Cardiac fibroblast (primary cell): Measurements from ENCODE around the gene ITGAE.
"Not testable (repeated sequence)": the region's sequence is repeated elsewhere in the genome, so short reads cannot be mapped to it uniquely, and the experiment has no call there.

Experiments
- DNase-seq, 2 donors: peaks; one replicate each; pipeline versions ENCODE4 v3.0.0 to v3.0.0-alpha.2; 2010; ENCODE audit warnings: low read depth in 2 of 2
- H3K4me3 ChIP-seq, 2 donors: replicated peaks in 1 of 2; 1 replicate in 1 of 2; 2 replicates in 1 of 2; pipeline ENCODE4 v1.5.1; 2011; ENCODE audit warnings: low read depth in 2 of 2, low read length in 2 of 2, mild to moderate bottlenecking in 2 of 2, moderate library complexity in 1 of 2
- TF ChIP-seq, protein P1 (sequence below): IDR thresholded peaks from one replicate; pipeline ENCODE4 v1.5.1; 2011; ENCODE audit warnings: low read depth, mild to moderate bottlenecking, low read length, inconsistent platforms

The ITGAE gene

DNA sequence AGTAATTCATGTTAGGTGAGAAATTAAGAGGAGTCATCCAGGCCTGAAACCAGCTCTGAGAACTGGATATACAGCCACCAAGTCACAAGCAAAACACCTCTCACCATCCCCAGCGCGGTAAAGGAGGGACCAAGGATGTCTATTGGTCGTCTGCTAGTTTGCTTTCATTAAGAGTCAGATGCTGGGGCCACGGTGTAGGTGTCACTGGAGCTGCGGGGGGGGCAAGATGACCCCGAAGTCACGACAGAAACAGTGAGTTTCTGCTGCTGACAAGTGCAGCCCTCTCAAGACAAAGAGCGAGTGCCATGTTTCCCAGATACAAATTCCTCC, 44.3 kb upstream of the ITGAE start:
- peak in 1 of 2 donors; percentile 31 for DNase-seq
- peak overlapping the region; percentile 92 to 99 for H3K4me3 ChIP-seq
- TF ChIP-seq, protein P1, sequence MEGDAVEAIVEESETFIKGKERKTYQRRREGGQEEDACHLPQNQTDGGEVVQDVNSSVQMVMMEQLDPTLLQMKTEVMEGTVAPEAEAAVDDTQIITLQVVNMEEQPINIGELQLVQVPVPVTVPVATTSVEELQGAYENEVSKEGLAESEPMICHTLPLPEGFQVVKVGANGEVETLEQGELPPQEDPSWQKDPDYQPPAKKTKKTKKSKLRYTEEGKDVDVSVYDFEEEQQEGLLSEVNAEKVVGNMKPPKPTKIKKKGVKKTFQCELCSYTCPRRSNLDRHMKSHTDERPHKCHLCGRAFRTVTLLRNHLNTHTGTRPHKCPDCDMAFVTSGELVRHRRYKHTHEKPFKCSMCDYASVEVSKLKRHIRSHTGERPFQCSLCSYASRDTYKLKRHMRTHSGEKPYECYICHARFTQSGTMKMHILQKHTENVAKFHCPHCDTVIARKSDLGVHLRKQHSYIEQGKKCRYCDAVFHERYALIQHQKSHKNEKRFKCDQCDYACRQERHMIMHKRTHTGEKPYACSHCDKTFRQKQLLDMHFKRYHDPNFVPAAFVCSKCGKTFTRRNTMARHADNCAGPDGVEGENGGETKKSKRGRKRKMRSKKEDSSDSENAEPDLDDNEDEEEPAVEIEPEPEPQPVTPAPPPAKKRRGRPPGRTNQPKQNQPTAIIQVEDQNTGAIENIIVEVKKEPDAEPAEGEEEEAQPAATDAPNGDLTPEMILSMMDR, result no peak

DNA sequence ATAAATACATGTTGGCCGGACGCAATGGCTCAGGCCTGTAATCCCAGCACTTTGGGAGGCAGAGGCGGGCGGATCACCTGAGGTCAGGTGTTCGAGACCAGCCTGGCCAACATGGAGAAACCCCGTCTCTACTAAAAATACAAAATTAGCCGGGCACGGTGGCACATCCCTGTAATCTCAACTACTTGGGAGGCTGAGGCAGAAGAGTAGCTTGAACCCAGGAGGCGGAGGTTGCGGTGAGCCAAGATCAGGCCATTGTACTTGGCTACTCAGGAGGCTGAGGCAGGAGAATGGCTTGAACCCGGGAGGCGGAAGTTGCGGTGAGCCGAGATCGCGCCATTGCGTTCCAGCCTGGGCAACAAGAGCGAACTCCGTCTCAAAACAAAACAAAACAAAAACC, 43.6 kb upstream of the ITGAE start:
- not testable (repeated sequence) for H3K4me3 ChIP-seq

DNA sequence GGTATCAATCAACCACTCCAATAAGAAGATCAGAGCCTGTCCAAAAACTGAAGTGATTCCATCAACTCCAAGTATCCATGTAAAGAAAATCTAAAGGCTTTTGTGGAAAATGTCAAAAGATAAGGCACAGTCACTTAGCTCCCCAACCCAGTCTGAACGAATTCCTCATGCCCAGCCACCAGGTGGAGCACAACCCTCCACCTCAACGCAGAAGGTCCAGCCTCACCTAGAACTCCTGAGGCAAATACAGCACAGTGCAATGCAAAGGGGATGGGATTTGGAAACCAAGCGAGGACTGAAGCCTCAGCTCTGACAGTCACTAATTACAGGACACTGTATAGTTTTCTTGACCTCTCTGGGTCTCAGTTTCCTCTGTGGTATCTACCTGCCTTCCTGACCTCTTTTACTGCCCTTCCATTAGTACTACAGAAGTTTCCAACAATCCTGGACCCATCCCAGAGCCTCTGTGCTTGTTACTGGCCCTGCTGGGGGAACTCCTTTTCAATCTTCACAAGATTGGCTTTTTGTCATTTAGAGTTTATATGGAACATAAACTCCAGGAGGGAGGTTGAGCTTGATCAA, 43.0 kb upstream of the ITGAE start:
- peak; percentile 46 to 55 for DNase-seq
- TF ChIP-seq, protein P1, result peak; percentile 66
- H3K4me3 ChIP-seq, result no peak overlapping the region

More for the DNA sequence above, 43.6 kb upstream of the ITGAE start:
- DNase-seq, result not testable (repeated sequence)

DNA sequence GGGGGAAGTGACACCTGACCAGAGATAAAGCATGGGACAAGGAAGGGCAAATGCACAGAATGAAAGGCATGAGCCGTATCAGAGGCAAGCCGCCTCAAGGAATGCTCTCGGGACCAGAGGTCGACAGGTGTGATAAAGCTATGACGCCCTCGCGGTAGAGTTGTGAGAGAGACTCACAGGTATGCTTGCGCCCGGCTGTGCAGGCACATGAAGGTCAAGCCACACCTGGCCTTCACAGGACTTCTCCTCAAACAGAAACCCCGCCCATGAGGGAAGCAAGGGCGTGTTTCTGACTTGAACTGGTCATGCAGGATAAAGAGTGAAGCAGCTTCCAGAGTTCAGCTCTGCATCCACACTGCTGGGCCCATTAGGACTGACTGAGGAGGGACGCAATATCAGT, 37.2 kb upstream of the ITGAE start:
- no peak overlapping the region for H3K4me3 ChIP-seq
- TF ChIP-seq, protein P1, result no peak
- no peak for DNase-seq

DNA sequence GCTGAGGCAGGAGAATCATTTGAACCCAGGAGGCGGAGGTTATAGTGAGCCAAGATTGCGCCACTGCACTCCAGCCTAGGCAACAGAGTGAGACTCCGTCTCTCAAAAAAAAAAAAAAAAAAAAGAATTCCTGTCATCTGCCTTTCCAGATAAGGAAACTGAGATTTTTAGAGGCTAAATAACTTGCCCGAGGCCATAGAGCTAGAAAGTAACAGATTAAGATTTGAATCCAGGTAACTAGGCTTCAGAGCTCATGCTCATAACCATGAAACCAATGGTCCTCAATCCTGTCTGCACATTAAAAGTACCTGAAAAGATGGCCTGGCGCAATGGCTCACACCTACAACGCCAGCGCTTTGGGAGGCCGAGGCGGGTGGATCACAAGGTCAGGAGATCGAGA, 35.6 kb upstream of the ITGAE start:
- no peak overlapping the region for H3K4me3 ChIP-seq
- TF ChIP-seq, protein P1, result no peak
- DNase-seq, result no peak

DNA sequence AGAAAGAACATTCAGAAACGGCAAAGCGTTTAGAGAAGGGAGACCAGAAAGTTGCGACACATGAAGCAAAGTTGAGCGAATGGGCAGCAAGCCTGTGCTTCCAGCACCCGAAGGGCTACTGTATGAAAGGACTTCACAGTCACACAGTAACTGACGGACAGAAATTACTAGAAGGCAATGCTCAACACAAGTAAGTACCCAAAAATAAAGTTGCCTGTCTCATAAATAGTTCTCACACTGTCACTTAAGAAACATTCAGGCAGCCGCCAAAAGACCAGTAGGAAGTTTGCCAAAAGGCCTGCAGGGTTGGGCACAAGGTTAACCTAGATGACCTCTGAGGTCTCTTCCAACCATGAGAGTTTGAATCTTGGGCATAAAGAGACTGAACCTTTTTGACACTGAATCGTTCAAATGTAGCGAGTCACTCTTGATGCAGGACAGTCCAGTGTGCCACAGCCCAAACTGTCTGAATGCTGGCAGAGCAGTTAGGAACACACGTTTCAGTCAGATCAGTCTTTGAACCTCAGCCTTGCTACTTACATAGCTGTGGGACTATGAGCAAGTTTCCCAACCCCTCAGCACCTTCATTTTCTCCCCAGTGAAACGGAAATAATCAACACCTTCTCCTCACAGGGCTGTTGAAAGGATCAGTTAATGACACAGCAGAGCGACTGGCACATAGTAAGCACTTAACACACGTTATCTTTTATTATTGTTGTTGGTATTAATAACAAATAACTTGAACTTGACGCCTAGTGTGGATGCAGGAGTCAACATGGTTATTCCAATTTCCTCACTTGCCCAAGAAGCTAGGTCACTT, 34.6 kb upstream of the ITGAE start:
- no peak overlapping the region for H3K4me3 ChIP-seq
- no peak for DNase-seq
- TF ChIP-seq, protein P1, result no peak

DNA sequence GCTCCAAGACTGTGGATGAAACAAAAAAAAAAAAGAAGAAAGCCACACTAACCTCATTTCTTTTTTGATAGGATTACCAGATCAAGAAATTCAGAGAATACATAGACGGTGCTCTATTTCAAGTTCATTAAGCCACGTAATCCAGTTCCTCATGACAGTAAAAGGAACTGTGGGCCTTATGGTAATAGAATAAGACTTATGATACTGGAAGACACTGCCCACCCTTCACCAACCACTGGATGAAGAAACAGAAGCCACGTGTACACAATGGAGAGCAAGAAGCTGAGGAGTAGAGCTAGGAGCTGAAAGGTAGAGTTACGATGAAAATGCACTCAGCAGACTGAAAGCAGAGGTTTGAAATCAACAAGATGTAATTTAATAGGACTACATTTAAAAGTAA, 33.8 kb upstream of the ITGAE start:
- H3K4me3 ChIP-seq, result no peak overlapping the region
- TF ChIP-seq, protein P1, result no peak
- DNase-seq, result no peak
